Measurements from ENCODE around the gene RAVER1.

DNA sequence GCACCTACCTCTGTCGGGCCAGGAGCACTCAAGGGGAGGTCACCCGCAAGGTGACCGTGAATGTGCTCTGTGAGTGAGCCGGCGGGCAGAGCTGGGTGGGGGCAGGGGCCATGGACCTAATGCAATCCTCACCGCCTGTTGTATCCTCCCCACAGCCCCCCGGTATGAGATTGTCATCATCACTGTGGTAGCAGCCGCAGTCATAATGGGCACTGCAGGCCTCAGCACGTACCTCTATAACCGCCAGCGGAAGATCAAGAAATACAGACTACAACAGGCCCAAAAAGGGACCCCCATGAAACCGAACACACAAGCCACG, 48.4 kb downstream of the RAVER1 start:
- no peak for TF ChIP-seq POLR2A (IDR thresholded peaks at IDR 0.05)
- TF ChIP-seq, protein P1, sequence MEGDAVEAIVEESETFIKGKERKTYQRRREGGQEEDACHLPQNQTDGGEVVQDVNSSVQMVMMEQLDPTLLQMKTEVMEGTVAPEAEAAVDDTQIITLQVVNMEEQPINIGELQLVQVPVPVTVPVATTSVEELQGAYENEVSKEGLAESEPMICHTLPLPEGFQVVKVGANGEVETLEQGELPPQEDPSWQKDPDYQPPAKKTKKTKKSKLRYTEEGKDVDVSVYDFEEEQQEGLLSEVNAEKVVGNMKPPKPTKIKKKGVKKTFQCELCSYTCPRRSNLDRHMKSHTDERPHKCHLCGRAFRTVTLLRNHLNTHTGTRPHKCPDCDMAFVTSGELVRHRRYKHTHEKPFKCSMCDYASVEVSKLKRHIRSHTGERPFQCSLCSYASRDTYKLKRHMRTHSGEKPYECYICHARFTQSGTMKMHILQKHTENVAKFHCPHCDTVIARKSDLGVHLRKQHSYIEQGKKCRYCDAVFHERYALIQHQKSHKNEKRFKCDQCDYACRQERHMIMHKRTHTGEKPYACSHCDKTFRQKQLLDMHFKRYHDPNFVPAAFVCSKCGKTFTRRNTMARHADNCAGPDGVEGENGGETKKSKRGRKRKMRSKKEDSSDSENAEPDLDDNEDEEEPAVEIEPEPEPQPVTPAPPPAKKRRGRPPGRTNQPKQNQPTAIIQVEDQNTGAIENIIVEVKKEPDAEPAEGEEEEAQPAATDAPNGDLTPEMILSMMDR (IDR thresholded peaks at IDR 0.05) = no peak

Data from tibial nerve (tissue), 3 donors.